KBM-7 (cell line): Measurements from ENCODE around the gene UCN.

ENCODE experiments used
- DNase-seq: peaks from one replicate; pipeline ENCODE4 v3.0.0-alpha.2; 2015
- in situ Hi-C: fragments of 300-500 bp; cut with MboI; formaldehyde crosslinking; loops from 2 replicates; pipeline ENCODE4 v1.14.3; 2020; ENCODE audit warnings: low sequenced_read_pairs, low pct_unique_long_range_greater_than_20kb, mixed read lengths

UCN gene

DNA sequence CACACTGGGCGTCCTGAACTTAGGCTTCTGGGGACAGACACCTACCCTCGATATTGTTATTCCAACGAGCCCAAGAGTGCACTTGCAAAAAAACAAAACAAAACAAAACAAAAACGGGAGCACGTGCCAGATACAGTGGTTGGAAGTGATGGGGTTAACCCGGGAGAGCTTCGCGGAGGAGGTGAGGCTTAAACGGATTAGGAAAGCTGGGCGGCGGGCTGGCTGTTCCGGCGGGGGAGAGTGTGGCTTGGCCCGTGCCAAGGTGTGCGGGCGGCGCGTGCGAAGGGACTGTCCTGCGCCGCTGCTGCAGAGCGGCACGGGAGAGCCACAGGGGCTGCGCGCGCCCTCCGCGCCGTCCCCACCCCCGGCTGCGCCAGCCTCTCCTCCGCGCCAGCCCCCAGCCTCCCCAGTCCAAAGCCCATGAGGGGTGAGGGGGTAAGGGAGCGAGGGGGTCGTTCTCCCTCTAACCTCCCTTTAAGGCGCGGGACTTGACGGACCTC lies 43.9 kb downstream of the UCN start:
- no peak for DNase-seq
- in situ Hi-C loops, result no loop called here

DNA sequence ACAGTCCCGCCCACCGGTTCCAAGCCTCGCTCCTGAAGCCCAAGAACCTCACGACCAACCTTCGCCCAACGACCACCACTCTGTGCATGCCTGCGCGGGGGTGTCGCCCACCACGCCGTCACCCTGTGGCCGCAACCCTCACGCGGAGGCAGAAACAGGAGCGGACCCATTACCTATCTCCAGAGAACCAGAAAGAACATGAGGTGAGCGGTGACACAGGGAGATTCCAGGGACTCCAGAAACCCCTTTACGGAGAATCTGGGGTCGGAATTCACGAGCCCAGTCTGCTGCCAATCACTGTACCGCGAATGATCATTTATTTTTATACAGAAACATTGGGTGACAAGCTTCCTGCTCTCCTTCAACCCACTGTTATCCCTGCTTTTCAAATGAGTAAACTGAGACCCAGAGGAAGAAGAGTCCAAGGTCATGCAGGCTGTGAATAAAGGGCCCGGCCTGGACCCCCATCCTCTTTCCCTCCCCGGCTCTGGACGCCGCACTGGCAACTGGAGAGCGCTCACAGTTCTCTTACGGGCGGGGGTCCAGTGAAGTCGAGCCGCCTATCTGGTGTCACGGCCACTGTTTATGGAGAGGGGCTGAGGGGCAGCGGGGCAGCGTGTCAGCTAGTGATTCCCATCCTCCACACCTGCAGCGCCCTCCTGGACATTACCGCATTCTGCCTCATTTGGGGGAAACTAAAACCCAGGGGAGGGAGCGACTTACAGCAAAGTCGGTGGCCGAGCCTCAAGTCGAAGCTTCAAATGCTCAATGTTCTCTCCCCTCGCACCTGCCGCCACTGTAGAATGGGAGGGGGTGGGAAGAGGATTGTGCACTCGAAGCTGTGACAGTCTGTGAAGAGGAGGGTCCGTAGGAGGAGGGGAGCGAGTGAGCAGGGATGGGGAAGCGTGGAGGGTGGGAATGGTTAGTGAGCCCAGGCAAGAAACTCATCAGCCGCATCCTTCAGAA lies 44.7 kb downstream of the UCN start:
- DNase-seq, result no peak
- in situ Hi-C loops, result no loop called here

- peak; percentile 77 for DNase-seq
- in situ Hi-C loops, result no loop called here
These were observed 45.6 kb downstream of the UCN start, which contains the start of gene SLC30A3 for GRCh38 chr2:27262379-27263286. Gene SLC30A3 (minus strand): TSS chr2:27263047. CDS start chr2:27262906, 141 bp downstream.

DNA sequence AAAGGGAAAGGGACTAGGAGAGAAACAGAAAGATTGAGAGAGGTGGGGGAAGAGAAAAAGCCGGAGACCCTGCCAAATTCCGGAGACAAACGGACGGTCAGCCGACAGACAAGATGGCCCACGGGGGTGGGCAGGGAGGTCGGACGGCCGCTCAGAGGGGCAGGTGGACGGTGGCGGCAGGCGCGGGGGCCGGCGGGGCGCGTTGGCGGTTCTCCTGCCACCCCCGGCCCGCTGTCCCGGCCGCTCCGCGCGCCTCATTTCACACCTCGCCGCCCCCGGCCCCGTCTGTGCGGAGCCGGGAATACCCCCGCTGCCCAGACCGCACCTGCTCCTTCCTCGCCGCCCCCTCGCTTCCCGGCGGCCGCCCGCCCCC lies 46.3 kb downstream of the UCN start:
- in situ Hi-C loops, result no loop called here
- no peak for DNase-seq

- in situ Hi-C loops, result no loop called here
- DNase-seq, result no peak
These were observed 46.9 kb downstream of the UCN start for GRCh38 chr2:27261241-27261925.

DNA sequence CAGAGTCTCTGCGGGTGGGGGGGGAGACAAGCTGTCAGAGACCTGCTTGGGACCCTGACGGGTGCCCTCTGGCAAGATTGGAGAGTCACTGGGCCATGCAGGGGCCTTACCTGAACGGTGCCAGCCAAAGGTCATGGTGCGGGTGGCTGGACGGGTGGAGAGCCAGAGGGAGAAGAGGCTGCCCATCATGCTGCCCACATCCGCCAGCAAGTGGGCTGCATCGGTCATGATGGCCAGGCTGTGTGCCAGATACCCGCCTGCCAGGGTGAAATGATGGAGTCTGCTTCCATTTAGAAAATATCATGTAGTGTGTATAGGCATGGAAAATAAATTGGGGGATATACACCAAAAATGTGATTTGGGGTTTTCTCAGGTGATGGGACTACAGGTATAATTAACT lies 50.2 kb downstream of the UCN start:
- in situ Hi-C loops, result no loop called here
- no peak for DNase-seq
